ENCODE results near the gene CLRN2. TPM values are rescaled to one million over a fixed set of nuclear protein-coding genes. Genes with fewer than 3 reads are reported as not detected.

Gene CLRN2
- total RNA-seq, 1 experiment from 2014 or later: not detected

DNA sequence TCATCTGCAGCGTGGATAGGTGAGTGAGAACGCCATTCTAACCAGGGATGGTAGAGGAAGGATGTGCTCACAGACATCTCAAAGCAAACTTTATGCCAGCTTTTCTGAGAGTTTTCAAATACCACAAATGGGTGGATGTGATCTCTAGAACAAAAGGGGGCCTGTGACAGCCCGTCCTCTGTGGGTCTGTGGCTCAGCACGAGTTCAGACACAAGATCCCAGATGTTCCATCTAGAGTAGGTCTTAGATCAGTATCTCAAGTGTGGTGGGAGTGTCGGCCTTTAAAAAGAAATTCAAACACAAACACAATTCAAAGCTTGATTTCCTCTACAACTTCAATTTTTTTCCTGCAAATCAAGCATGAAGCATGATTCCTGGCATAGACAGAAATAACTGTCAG is 25.8 kb upstream of the CLRN2 start:
- POLR2A ChIA-PET: no interaction called here
- intact Hi-C loops (cut with micrococcal nuclease; ENCODE audit: unreplicated experiment): no loop called here
- H3K27me3 Mint-ChIP-seq (ENCODE audit: insufficient read depth, unreplicated experiment): no peaks in the 10 kb centered on the region
- Histone ChIP-seq H3K4me3 (ENCODE audit: low read depth, low read length) (no peak overlapping the region), H3K36me3 (ENCODE audit: control insufficient read depth, insufficient read depth, low read length) (no peaks in the 10 kb centered on the region), H3K27me3 (replicated peaks; ENCODE audit: control insufficient read depth, insufficient read depth, low read length) (no peaks in the 10 kb centered on the region), H3K9me3 (no peaks in the 10 kb centered on the region), H3K4me1 (no peaks in the 10 kb centered on the region)
- no peak overlapping the region for H3K27ac Mint-ChIP-seq (ENCODE audit: unreplicated experiment)
- H3K36me3 Mint-ChIP-seq (ENCODE audit: insufficient read depth, unreplicated experiment): peaks cover 31% of the 10 kb centered on the region
- H3K4me1 Mint-ChIP-seq (ENCODE audit: low read depth, unreplicated experiment): peaks cover 6% of the 10 kb centered on the region
- H3K9me3 Mint-ChIP-seq (ENCODE audit: unreplicated experiment): no peaks in the 10 kb centered on the region
- no TSS peak for BruUV-seq (replicated peaks)
- TF ChIP-seq, protein P1, sequence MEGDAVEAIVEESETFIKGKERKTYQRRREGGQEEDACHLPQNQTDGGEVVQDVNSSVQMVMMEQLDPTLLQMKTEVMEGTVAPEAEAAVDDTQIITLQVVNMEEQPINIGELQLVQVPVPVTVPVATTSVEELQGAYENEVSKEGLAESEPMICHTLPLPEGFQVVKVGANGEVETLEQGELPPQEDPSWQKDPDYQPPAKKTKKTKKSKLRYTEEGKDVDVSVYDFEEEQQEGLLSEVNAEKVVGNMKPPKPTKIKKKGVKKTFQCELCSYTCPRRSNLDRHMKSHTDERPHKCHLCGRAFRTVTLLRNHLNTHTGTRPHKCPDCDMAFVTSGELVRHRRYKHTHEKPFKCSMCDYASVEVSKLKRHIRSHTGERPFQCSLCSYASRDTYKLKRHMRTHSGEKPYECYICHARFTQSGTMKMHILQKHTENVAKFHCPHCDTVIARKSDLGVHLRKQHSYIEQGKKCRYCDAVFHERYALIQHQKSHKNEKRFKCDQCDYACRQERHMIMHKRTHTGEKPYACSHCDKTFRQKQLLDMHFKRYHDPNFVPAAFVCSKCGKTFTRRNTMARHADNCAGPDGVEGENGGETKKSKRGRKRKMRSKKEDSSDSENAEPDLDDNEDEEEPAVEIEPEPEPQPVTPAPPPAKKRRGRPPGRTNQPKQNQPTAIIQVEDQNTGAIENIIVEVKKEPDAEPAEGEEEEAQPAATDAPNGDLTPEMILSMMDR (IDR thresholded peaks at IDR 0.05; ENCODE audit: insufficient read depth in 1 of 2, low read depth in 1 of 2, low read length in 1 of 2, severe bottlenecking in 1 of 2, unreplicated experiment in 1 of 2): no peak
- no peak for DNase-seq
- no peak overlapping the region for H3K4me3 Mint-ChIP-seq (ENCODE audit: unreplicated experiment)
- CTCF ChIA-PET: no interaction called here

DNA sequence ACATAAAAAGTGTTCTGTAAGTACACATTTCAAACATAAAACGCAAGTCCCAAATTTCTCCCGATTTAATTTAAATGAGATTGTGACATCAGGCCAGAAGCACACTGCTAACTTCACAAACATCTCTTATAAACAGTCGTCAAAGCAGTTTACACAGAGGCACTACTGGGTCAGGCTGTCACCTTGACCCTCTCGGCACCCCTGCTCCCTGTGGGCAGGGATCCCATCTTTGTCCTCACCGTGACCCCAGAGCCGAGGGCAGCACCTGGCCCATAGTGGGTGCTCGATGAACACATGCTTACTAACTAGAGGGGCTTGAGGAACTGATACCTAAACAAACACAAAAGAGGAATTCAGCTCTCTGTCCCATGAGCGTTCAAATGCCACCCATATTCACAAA is 25.2 kb upstream of the CLRN2 start:
- ChIA-PET POLR2A (no interaction called here), CTCF (no interaction called here)
- H3K9me3 ChIP-seq: no peaks in the 10 kb centered on the region
- no peak overlapping the region for H3K27ac Mint-ChIP-seq (ENCODE audit: unreplicated experiment)
- no TSS peak for BruUV-seq (replicated peaks)
- H3K9me3 Mint-ChIP-seq (ENCODE audit: unreplicated experiment): no peaks in the 10 kb centered on the region
- H3K4me1 ChIP-seq: no peaks in the 10 kb centered on the region
- peaks cover 31% of the 10 kb centered on the region for H3K36me3 Mint-ChIP-seq (ENCODE audit: insufficient read depth, unreplicated experiment)
- DNase-seq: no peak
- H3K4me3 ChIP-seq (ENCODE audit: low read depth, low read length): no peak overlapping the region
- no peaks in the 10 kb centered on the region for H3K36me3 ChIP-seq (ENCODE audit: control insufficient read depth, insufficient read depth, low read length)
- no peak overlapping the region for H3K4me3 Mint-ChIP-seq (ENCODE audit: unreplicated experiment)
- peaks cover 6% of the 10 kb centered on the region for H3K4me1 Mint-ChIP-seq (ENCODE audit: low read depth, unreplicated experiment)
- H3K27me3 Mint-ChIP-seq (ENCODE audit: insufficient read depth, unreplicated experiment): no peaks in the 10 kb centered on the region
- TF ChIP-seq, protein P1 (IDR thresholded peaks at IDR 0.05; ENCODE audit: insufficient read depth in 1 of 2, low read depth in 1 of 2, low read length in 1 of 2, severe bottlenecking in 1 of 2, unreplicated experiment in 1 of 2): no peak
- intact Hi-C loops (cut with micrococcal nuclease; ENCODE audit: unreplicated experiment): no loop called here
- H3K27me3 ChIP-seq (replicated peaks; ENCODE audit: control insufficient read depth, insufficient read depth, low read length): no peaks in the 10 kb centered on the region

- no peaks in the 10 kb centered on the region for H3K27me3 Mint-ChIP-seq (ENCODE audit: insufficient read depth, unreplicated experiment)
- H3K27ac Mint-ChIP-seq (ENCODE audit: unreplicated experiment): no peak overlapping the region
- CTCF ChIA-PET: no interaction called here
- no peaks in the 10 kb centered on the region for H3K4me1 ChIP-seq
- no peaks in the 10 kb centered on the region for H3K9me3 ChIP-seq
- H3K4me3 ChIP-seq (ENCODE audit: low read depth, low read length): no peak overlapping the region
- H3K4me3 Mint-ChIP-seq (ENCODE audit: unreplicated experiment): no peak overlapping the region
- TF ChIP-seq, protein P1 (IDR thresholded peaks at IDR 0.05; ENCODE audit: insufficient read depth in 1 of 2, low read depth in 1 of 2, low read length in 1 of 2, severe bottlenecking in 1 of 2, unreplicated experiment in 1 of 2): no peak
- no peaks in the 10 kb centered on the region for H3K9me3 Mint-ChIP-seq (ENCODE audit: unreplicated experiment)
- no peak for DNase-seq
- H3K36me3 Mint-ChIP-seq (ENCODE audit: insufficient read depth, unreplicated experiment): peaks cover 24% of the 10 kb centered on the region
- no TSS peak for BruUV-seq (replicated peaks)
- POLR2A ChIA-PET: no interaction called here
- peaks cover 6% of the 10 kb centered on the region for H3K4me1 Mint-ChIP-seq (ENCODE audit: low read depth, unreplicated experiment)
- intact Hi-C loops (cut with micrococcal nuclease; ENCODE audit: unreplicated experiment): no loop called here
- no peaks in the 10 kb centered on the region for H3K27me3 ChIP-seq (replicated peaks; ENCODE audit: control insufficient read depth, insufficient read depth, low read length)
- H3K36me3 ChIP-seq (ENCODE audit: control insufficient read depth, insufficient read depth, low read length): no peaks in the 10 kb centered on the region; the same call in 1 of the 2 replicates
These were observed 24.3 kb upstream of the CLRN2 start for GRCh38 chr4:17490575-17491059.

All from Caco-2 (cell line).